Spleen (tissue), 11 donors: ENCODE measurements around the gene OR2T35. TPM values are rescaled to one million over a fixed set of nuclear protein-coding genes. Genes with fewer than 3 reads are reported as not detected.
"Not testable (repeated sequence)": the region's sequence is repeated elsewhere in the genome, so short reads cannot be mapped to it uniquely, and the experiment has no call there.

ENCODE experiments used
- DNase-seq: peaks from one replicate; pipeline ENCODE4 v3.0.0-alpha.2; 2020
- H3K27ac ChIP-seq, 8 donors: fragments of 200-600 bp; sonication (generic) in 7 of 8; 1 replicate in 4 of 8; 2 replicates in 4 of 8; pipeline versions ENCODE4 v1.5.0 to v1.8.0; 2016 to 2021; ENCODE audit warnings: inconsistent platforms in 4 of 8, mild to moderate bottlenecking in 4 of 8, moderate library complexity in 1 of 8
- H3K27me3 ChIP-seq, 7 donors: fragments of 200-600 bp; sonication (generic) in 6 of 7; replicated peaks in 1 of 7; 1 replicate in 4 of 7; 2 replicates in 3 of 7; pipeline versions ENCODE4 v1.5.0 to v1.8.0; 2016 to 2021; ENCODE audit warnings: inconsistent platforms in 3 of 7, mild to moderate bottlenecking in 1 of 7
- H3K36me3 ChIP-seq, 6 donors: fragments of 200-600 bp; sonication (generic) in 5 of 6; 1 replicate in 4 of 6; 2 replicates in 2 of 6; pipeline versions ENCODE4 v1.5.0 to v1.8.0; 2016 to 2021; ENCODE audit warnings: inconsistent platforms in 2 of 6
- H3K4me1 ChIP-seq, 6 donors: fragments of 200-600 bp; sonication (generic) in 5 of 6; 1 replicate in 3 of 6; 2 replicates in 3 of 6; pipeline versions ENCODE4 v1.5.0 to v1.8.0; 2016 to 2021; ENCODE audit warnings: inconsistent platforms in 3 of 6
- H3K4me3 ChIP-seq, 8 donors: fragments of 200-600 bp; sonication (generic) in 7 of 8; 1 replicate in 4 of 8; 2 replicates in 4 of 8; pipeline versions ENCODE4 v1.5.0 to v1.8.0; 2016 to 2021; ENCODE audit warnings: inconsistent platforms in 4 of 8, mild to moderate bottlenecking in 4 of 8, moderate library complexity in 2 of 8
- H3K9me3 ChIP-seq, 8 donors: fragments of 200-600 bp; sonication (generic) in 7 of 8; 1 replicate in 4 of 8; 2 replicates in 4 of 8; pipeline versions ENCODE4 v1.5.0 to v1.8.0; 2016 to 2021; ENCODE audit warnings: inconsistent platforms in 4 of 8
- POLR2A ChIP-seq, 3 donors: fragments of 450-650 bp; IDR thresholded peaks; one replicate each; pipeline ENCODE4 v1.5.1; 2017; ENCODE audit warnings: antibody characterized with exemption in 3 of 3, mild to moderate bottlenecking in 1 of 3
- POLR2AphosphoS5 ChIP-seq, 3 donors: sonication (generic); formaldehyde crosslinking; IDR thresholded peaks; one replicate each; pipeline ENCODE4 v1.5.1; 2017; ENCODE audit warnings: antibody characterized with exemption in 3 of 3
- WGBS, 5 donors: extraction: QIAGEN DNeasy Blood & Tissue Kit in 3 of 5; methylation state at CpG; one replicate each; pipeline versions ENCODE4 v1.1.5 to v1.1.7; 2013 to 2018; 5-methylcytosine and 5-hydroxymethylcytosine counted together
- intact Hi-C: fragments of 100-400 bp; cut with DNase I; formaldehyde crosslinking; loops from one replicate; pipeline ENCODE4 v1.15.0; 2023; ENCODE audit warnings: low total_unique reads
- polyA plus RNA-seq, 3 donors: library from polyadenylated mRNA; stranded (reverse); fragments of 200-250 nt; gene quantifications; one replicate each; pipeline ENCODE4 v1.2.1, GENCODE V29; 2013
- total RNA-seq, 7 donors: library from RNA; depleted of rRNA in 3 of 7; stranded (reverse); fragments of >200 nt in 3 of 7; fragmentation: NEBNext Ultra II Directional in 4 of 7; extraction: Animal tissue kit (Norgen Biotek cat#: 25700) in 4 of 7; gene quantifications; one replicate each; pipeline versions ENCODE4 v1.1.0 to v1.2.1, GENCODE V29; 2016 to 2021
- TF ChIP-seq, protein P1 (sequence below), 11 experiments: fragments of 200-600 bp in 7 of 11; fragments of 450-650 bp in 4 of 11; sonication (generic) in 4 of 11; IDR thresholded peaks in 8 of 11; conservative IDR thresholded peaks in 3 of 11; 1 replicate in 7 of 11; 2 replicates in 4 of 11; pipeline versions ENCODE4 v1.4.0 to v1.8.0; 2016 to 2021; ENCODE audit warnings: antibody characterized with exemption in 11 of 11, inconsistent platforms in 4 of 11, mild to moderate bottlenecking in 1 of 11
- donor health status: healthy with polysubstance abuse.
- donor health status: DM: no; HTN: no; CAD: no; lungs with moderate emphysema.
- donor health status: DM: no; HTN: no; CAD: no.
- donor health status: Bipolar disorder and iron deficiency.
- donor health status: healthy.
- donor health status: DM: no; HTN: no; CAD: no.
- donor health status: DM: yes; HTN: yes; CAD: no.

OR2T35 gene
- total and polyA plus RNA-seq, 10 donors = 0.19 to 0.68 (median 0.34) TPM; not detected in 5

DNA sequence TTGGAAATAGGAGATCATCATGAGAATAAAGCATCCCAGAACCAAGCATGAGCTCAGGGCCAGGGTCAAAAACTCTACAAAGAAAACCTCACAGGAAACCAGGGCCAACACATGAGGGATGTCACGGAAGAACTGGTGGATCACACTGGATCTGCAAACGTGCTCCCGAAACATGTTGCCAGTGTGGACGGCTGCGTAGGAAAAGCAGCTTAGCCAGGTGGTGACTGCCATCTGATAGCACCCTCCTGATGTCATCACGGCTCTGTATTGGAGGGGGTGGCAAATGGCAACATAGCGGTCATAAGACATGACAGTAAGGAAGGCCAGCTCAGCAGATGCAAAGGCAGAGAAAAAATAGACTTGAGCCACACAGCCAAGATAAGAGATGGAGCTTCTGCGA is 36.6 kb upstream of the OR2T35 start:
- Histone ChIP-seq H3K4me3 (no peak overlapping the region), H3K36me3 (no peaks in the 10 kb centered on the region), H3K27me3 (no peaks in the 10 kb centered on the region), H3K9me3 (no peaks in the 10 kb centered on the region), H3K27ac (no peak overlapping the region), H3K4me1 (no peaks in the 10 kb centered on the region)
- 83 to 93% (median 87%) methylated on average over 8 of the region's 8 CpGs for WGBS, 5 donors
- TF ChIP-seq POLR2A (IDR thresholded peaks at IDR 0.05) (no peak), POLR2AphosphoS5 (IDR thresholded peaks at IDR 0.05) (no peak)
- TF ChIP-seq, protein P1, sequence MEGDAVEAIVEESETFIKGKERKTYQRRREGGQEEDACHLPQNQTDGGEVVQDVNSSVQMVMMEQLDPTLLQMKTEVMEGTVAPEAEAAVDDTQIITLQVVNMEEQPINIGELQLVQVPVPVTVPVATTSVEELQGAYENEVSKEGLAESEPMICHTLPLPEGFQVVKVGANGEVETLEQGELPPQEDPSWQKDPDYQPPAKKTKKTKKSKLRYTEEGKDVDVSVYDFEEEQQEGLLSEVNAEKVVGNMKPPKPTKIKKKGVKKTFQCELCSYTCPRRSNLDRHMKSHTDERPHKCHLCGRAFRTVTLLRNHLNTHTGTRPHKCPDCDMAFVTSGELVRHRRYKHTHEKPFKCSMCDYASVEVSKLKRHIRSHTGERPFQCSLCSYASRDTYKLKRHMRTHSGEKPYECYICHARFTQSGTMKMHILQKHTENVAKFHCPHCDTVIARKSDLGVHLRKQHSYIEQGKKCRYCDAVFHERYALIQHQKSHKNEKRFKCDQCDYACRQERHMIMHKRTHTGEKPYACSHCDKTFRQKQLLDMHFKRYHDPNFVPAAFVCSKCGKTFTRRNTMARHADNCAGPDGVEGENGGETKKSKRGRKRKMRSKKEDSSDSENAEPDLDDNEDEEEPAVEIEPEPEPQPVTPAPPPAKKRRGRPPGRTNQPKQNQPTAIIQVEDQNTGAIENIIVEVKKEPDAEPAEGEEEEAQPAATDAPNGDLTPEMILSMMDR (IDR thresholded peaks at IDR 0.05 in 8 of 11, conservative IDR thresholded peaks at IDR 0.05 in 3 of 11) = no peak
- no peak for DNase-seq
- intact Hi-C loops = no loop called here

DNA sequence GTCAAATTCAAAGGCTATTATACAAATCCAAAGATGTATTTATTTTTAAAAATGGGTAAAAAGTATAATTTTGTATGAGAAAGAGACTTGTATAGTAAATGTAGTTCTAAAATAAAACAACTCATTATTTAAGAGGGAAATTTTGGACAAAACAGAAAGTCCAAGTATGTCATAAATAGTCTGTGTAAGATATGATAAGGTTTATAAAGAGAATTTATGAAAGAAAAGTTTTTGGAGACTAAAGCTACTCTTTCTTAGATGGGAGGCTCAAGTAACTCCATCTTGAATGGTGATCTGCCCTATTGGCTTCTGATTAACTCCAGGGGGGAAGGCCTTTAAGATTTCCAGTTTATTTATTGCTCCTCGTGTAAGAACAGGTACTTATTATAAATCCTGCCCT is 24.9 kb upstream of the OR2T35 start:
- Histone ChIP-seq H3K4me3 (no peak overlapping the region), H3K9me3 (peaks cover 0 to 32% (median 13%) of the 10 kb centered on the region in 8 donors), H3K36me3 (no peaks in the 10 kb centered on the region), H3K4me1 (no peaks in the 10 kb centered on the region), H3K27me3 (peaks cover 0 to 6% (median 0%) of the 10 kb centered on the region in 7 donors), H3K27ac (no peak overlapping the region)
- WGBS, 5 donors = 67 to 85% (median 81%) methylated on average over 1 of the region's 1 CpG
- intact Hi-C loops = no loop called here
- no peak for DNase-seq
- TF ChIP-seq POLR2AphosphoS5 (IDR thresholded peaks at IDR 0.05) = no peak
- no peak for TF ChIP-seq POLR2A (IDR thresholded peaks at IDR 0.05)
- TF ChIP-seq, protein P1 (IDR thresholded peaks at IDR 0.05 in 8 of 11, conservative IDR thresholded peaks at IDR 0.05 in 3 of 11) = no peak

DNA sequence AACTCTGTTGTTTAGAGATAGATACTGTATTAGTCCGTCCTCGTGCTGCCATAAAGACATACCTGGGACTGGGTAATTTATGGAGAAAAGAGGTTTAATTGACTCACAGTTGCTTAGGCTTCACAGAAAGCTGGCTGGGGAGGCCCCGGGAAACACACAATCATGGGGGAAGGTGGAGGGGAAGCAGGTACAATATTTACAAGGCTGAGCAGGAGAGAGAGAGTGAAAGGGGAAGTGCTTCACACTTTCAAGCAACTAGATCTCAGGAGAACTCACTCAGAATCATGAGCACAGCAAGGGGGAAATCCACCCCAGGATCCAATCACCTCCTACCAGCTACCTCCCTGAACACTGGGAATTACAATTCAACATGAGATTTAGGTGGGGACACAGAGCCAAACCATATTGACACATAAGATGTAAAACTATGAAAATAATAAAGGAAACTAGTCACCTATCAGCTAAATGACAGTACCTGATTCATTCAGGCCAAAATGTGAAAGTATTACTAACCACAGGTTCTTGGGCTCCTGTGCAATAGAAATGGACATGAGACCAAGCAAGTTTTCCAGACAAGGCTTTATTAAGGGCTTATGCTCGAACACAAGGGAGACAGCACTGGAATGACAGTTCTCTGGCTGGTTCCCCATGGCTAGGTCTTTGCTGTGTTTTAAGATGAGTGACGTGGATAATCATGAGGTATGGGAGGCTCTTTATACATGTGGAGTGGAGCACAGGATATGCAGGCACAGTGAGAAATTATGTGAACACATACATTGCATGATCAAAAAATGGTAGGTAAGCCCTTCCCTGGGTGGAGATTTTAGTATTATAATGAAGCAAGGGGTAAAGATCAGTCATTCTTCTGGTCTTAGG is 18.6 kb upstream of the OR2T35 start:
- H3K4me1 ChIP-seq, intact Hi-C loops, H3K4me3 ChIP-seq, H3K9me3 ChIP-seq, H3K36me3 ChIP-seq, DNase-seq, H3K27me3 ChIP-seq: not testable (repeated sequence)
- H3K27ac ChIP-seq = peak overlapping the region in 4 of 8 donors; percentile 37 to 69 (median 56)
- WGBS, 5 donors = 53 to 61% (median 58%) methylated on average over 5 of the region's 5 CpGs

DNA sequence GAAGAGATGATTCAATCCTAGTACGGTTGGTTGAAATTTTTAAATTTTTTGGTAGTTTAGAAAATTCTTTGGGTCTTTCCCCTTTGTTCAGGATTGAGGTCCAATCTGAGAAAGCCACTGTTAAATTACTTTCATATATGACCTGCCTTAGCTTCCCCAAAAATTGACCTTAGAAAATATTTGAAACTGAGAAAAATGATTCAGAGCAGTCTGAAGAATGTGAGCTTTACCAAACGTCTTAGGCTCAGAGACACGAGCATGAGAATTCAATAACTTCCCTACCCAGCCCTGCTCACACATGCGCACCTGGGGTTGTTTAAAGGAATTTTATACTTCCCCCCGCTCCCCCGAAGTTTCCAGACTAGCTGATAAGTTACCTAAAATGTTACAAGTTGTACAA is 11.7 kb upstream of the OR2T35 start:
- H3K36me3 ChIP-seq, H3K9me3 ChIP-seq, H3K4me1 ChIP-seq, H3K4me3 ChIP-seq, H3K27ac ChIP-seq, intact Hi-C loops, DNase-seq, H3K27me3 ChIP-seq: not testable (repeated sequence)
- WGBS, 5 donors = 69 to 88% (median 81%) methylated on average over 1 to 6 of the region's 6 CpGs

DNA sequence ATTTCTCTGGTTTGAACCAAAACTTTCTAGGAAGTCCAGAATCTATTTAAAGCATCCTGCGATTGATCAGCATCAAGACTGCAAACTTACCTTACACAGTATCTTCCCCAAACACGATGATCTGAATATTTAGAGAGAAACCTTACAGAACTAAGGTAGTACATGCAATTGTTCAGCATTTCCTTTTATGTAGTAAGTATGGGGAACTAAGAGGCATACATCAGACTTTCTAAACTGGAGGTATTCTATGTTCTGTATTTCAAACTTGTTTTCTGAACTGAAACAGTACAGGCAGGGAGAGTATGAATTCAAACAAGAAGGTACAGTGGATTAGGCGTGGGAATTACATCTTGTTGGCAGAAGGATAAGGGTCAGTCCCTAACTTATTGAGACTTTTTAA is 10.3 kb upstream of the OR2T35 start, which contains the start of gene OR2T27:
Gene OR2T27 (minus strand): TSS at position 175 of the 400 bp plus-strand sequence. CDS start 4,644 bp downstream, outside the sequence.
- DNase-seq, intact Hi-C loops, H3K4me1 ChIP-seq, H3K4me3 ChIP-seq, H3K36me3 ChIP-seq, H3K27ac ChIP-seq, H3K27me3 ChIP-seq, H3K9me3 ChIP-seq: not testable (repeated sequence)
- WGBS, 5 donors = 80 to 82% methylated on average over 1 to 2 of the region's 3 CpGs; no CpG with 5 or more reads in 3 of the 5 donors

DNA sequence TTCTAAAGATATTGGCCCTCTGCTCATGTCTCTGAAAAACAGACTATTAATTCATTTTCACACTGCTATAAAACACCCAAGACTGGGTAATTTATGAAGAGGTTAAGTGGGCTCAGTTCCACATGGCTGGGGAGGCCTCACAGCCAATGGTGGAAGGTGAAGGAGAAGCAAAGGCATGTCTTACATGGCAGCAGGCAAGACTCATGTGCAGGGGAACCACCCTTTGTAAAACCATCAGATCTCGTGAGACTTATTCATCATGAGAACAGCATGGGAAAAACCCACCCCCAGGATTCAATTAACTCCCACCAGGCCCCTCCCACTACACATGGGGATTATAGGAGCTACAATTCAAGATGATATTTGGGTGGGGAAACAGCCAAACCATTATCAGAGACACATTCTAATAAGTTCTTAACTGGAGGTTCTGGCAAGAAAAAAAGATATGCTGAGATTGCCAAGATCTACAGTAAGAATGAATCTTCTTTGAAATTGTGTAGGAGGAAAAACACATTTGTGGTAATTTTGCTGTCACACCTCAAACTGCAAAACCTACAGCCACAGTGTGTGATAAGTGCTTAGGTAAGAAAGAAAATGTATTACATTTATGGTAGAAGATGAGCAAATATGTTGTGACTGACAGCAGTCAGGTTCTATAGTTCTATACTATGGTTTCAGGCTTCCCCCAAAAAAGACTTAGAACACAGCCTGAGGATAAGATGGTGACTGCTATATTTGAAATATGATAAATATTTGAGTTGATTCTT is 3.9 kb upstream of the OR2T35 start:
- H3K4me1 ChIP-seq, DNase-seq, H3K4me3 ChIP-seq, H3K9me3 ChIP-seq, H3K36me3 ChIP-seq, H3K27me3 ChIP-seq, intact Hi-C loops, H3K27ac ChIP-seq: not testable (repeated sequence)
- no CpG with 5 or more reads among the region's 1 CpG for WGBS, 5 donors

DNA sequence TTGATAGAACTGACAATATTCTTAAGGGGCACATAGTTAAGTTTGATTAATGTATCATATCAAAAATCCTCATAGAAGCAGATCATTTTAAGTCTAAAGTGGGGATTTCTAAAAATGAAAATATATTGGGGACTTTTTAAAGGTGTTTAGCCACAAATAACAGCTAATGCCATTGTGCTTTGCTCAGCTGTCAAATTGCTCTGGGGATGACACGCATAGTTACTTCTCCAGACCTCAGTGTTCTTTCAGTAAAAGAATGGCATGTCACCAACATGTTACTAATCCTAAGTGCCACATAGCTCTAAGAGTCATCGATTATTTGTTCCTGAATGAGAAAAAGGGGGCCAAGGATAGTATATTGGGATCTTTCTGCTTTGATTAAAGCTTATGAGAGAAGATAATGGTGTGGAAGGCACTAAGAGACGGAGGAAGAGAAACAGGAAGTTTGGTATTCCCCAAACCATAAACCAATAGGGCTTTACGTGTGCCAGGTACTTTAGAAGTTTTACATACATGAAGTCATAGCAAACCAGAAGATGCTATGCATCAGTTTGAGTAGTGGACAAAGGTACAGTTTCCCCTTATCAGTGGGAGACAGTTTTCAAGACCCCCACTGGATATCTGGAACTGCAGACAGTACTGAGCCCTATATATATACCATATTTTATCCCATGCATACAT is 2.0 kb downstream of the OR2T35 start:
- H3K27me3 ChIP-seq, H3K36me3 ChIP-seq, H3K9me3 ChIP-seq, intact Hi-C loops, DNase-seq, H3K4me3 ChIP-seq, H3K4me1 ChIP-seq: not testable (repeated sequence)
- no CpG with 5 or more reads among the region's 4 CpGs for WGBS, 5 donors
- peak overlapping the region in 2 of 8 donors; percentile 62 for H3K27ac ChIP-seq

DNA sequence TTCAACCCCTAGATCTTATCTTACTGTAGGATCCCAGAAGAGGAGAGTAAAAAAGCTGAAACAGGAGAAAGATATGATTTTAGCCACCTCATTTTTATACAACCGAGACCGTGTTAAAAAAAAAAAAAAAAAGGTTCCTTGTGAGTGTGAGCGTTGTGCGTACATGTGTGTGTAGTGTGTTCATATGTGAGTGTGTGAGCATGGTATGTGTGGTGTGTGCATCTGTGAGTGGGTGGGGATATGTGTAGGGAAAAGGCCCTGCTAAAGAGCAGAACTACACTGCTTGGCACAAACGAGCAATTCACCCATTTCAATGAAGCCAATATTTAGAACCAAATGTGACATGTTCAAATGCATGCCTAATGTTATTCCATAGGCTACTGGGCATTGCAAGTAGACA is 3.5 kb downstream of the OR2T35 start:
- H3K27me3 ChIP-seq, H3K27ac ChIP-seq, H3K4me1 ChIP-seq, H3K9me3 ChIP-seq, H3K36me3 ChIP-seq, H3K4me3 ChIP-seq, intact Hi-C loops, DNase-seq: not testable (repeated sequence)
- 87 to 100% (median 100%) methylated on average over 2 to 4 of the region's 5 CpGs; no CpG with 5 or more reads in 1 of the 5 donors for WGBS, 5 donors
